Small intestine (tissue), 7 donors: ENCODE results near the gene PARVA. TPM values are rescaled to one million over a fixed set of nuclear protein-coding genes. Genes with fewer than 3 reads are reported as not detected.

Experiments
- DNase-seq, 2 donors: peaks; one replicate each; pipeline versions ENCODE4 v3.0.0 to v3.0.0-alpha.2; 2013
- FAIRE-seq: peaks from 2 replicates; lab custom pipeline; 2012; peaks lifted over from hg19 to GRCh38; lab: Jason Lieb, UNC
- H3K27ac ChIP-seq, 3 donors: one replicate each; pipeline ENCODE4 v1.5.1; 2013; ENCODE audit warnings: low read length in 2 of 3, mild to moderate bottlenecking in 2 of 3, control low read depth in 1 of 3, inconsistent platforms in 1 of 3, low read depth in 1 of 3, moderate library complexity in 1 of 3
- H3K27me3 ChIP-seq, 3 donors: one replicate each; pipeline ENCODE4 v1.6.1; 2013; ENCODE audit warnings: low read length in 3 of 3, inconsistent platforms in 1 of 3; ENCODE audit not compliant: control insufficient read depth in 3 of 3, insufficient read depth in 3 of 3
- H3K36me3 ChIP-seq, 3 donors: one replicate each; pipeline ENCODE4 v1.6.1; 2013; ENCODE audit warnings: low read length in 3 of 3, inconsistent platforms in 1 of 3, low read depth in 1 of 3, mild to moderate bottlenecking in 1 of 3, moderate library complexity in 1 of 3; ENCODE audit not compliant: control insufficient read depth in 3 of 3, insufficient read depth in 2 of 3
- H3K4me1 ChIP-seq, 3 donors: one replicate each; pipeline ENCODE4 v1.6.1; 2013; ENCODE audit warnings: low read length in 2 of 3, inconsistent platforms in 1 of 3, low read depth in 1 of 3, mild to moderate bottlenecking in 1 of 3, moderate library complexity in 1 of 3; ENCODE audit not compliant: control insufficient read depth in 3 of 3, insufficient read depth in 2 of 3
- H3K4me3 ChIP-seq, 3 donors: one replicate each; pipeline ENCODE4 v1.5.1; 2013; ENCODE audit warnings: low read length in 3 of 3, control low read depth in 1 of 3, inconsistent platforms in 1 of 3, low read depth in 1 of 3, mild to moderate bottlenecking in 1 of 3, moderate library complexity in 1 of 3
- H3K9me3 ChIP-seq, 2 donors: one replicate each; pipeline ENCODE4 v1.6.1; 2013; ENCODE audit warnings: low read depth in 1 of 2, low read length in 1 of 2; ENCODE audit not compliant: control insufficient read depth in 2 of 2, insufficient read depth in 1 of 2
- WGBS, 3 donors: extraction: QIAGEN DNeasy Blood & Tissue Kit; methylation state at CpG; one replicate each; pipeline ENCODE4 v1.1.7; 2013; 5-methylcytosine and 5-hydroxymethylcytosine counted together
- polyA plus RNA-seq, 4 donors: library from polyadenylated mRNA; stranded (reverse) in 3 of 4; unstranded in 1 of 4; fragments of 200-250 nt in 3 of 4; fragments of 120-200 nt in 1 of 4; gene quantifications; one replicate each; pipeline versions ENCODE4 v1.2.1 to v1.2.3, GENCODE V29; 2013
- donor health status: healthy with polysubstance abuse.
- donor health status: control.
- donor health status: control.
- donor health status: Bipolar disorder and iron deficiency.
- donor health status: healthy.

PARVA gene
- polyA plus RNA-seq, 4 donors = 6.5 to 22.1 (median 14.7) TPM

- no peaks in the 10 kb centered on the region for H3K36me3 ChIP-seq
- no peak for DNase-seq
Observed at GRCh38 chr11:12465332-12465731, 88.0 kb downstream of the PARVA start.

GRCh38 chr11:12467610-12468009, 90.2 kb downstream of the PARVA start:
- FAIRE-seq = no peak
- Histone ChIP-seq H3K36me3 (no peaks in the 10 kb centered on the region), H3K4me1 (peaks cover 0 to 4% (median 0%) of the 10 kb centered on the region in 3 donors), H3K27ac (no peak overlapping the region), H3K27me3 (no peaks in the 10 kb centered on the region), H3K4me3 (no peak overlapping the region), H3K9me3 (peaks cover 0 to 9% of the 10 kb centered on the region in 2 donors)
- no peak for DNase-seq
- WGBS, 3 donors = 88 to 97% (median 92%) methylated on average over 2 of the region's 2 CpGs

More at GRCh38 chr11:12465332-12465731, 88.0 kb downstream of the PARVA start:
- peaks cover 0 to 11% of the 10 kb centered on the region in 2 donors for H3K9me3 ChIP-seq
- H3K4me3 ChIP-seq = no peak overlapping the region
- peaks cover 0 to 4% (median 0%) of the 10 kb centered on the region in 3 donors for H3K4me1 ChIP-seq
- no peak overlapping the region for H3K27ac ChIP-seq
- FAIRE-seq = no peak
- H3K27me3 ChIP-seq = no peaks in the 10 kb centered on the region
- WGBS, 3 donors = 94 to 100% (median 97%) methylated on average over 2 of the region's 2 CpGs

- no peak overlapping the region for H3K4me3 ChIP-seq
- WGBS, 3 donors = 49 to 74% (median 69%) methylated on average over 3 of the region's 3 CpGs
- FAIRE-seq = no peak
- peaks cover 0 to 4% (median 0%) of the 10 kb centered on the region in 3 donors for H3K4me1 ChIP-seq
- H3K9me3 ChIP-seq = peaks cover 0 to 6% of the 10 kb centered on the region in 2 donors
- DNase-seq = no peak
- H3K36me3 ChIP-seq = peaks cover 0 to 9% (median 0%) of the 10 kb centered on the region in 3 donors
- H3K27me3 ChIP-seq = no peaks in the 10 kb centered on the region
- peak overlapping the region in 1 of 3 donors; percentile 55 for H3K27ac ChIP-seq
Observed at GRCh38 chr11:12469451-12469850, 92.1 kb downstream of the PARVA start.

GRCh38 chr11:12470236-12470635, 92.9 kb downstream of the PARVA start:
- no peak for DNase-seq
- no peak for FAIRE-seq
- Histone ChIP-seq H3K27ac (no peak overlapping the region), H3K36me3 (peaks cover 0 to 15% (median 0%) of the 10 kb centered on the region in 3 donors), H3K4me1 (peaks cover 0 to 4% (median 0%) of the 10 kb centered on the region in 3 donors), H3K9me3 (no peaks in the 10 kb centered on the region), H3K27me3 (no peaks in the 10 kb centered on the region), H3K4me3 (no peak overlapping the region)
- 75 to 88% (median 75%) methylated on average over 2 of the region's 2 CpGs for WGBS, 3 donors

- FAIRE-seq (no peak), DNase-seq (no peak)
- Histone ChIP-seq H3K4me3 (no peak overlapping the region), H3K27ac (no peak overlapping the region), H3K9me3 (no peaks in the 10 kb centered on the region), H3K36me3 (peaks cover 0 to 30% (median 4%) of the 10 kb centered on the region in 3 donors), H3K4me1 (peaks cover 0 to 4% (median 0%) of the 10 kb centered on the region in 3 donors), H3K27me3 (no peaks in the 10 kb centered on the region)
- WGBS, 3 donors = 69 to 79% (median 74%) methylated on average over 7 of the region's 7 CpGs
Observed at GRCh38 chr11:12472401-12473005, 95.1 kb downstream of the PARVA start.

- H3K27ac ChIP-seq = no peak overlapping the region
- FAIRE-seq = no peak
- H3K27me3 ChIP-seq = no peaks in the 10 kb centered on the region
- H3K4me1 ChIP-seq = peaks cover 0 to 4% (median 0%) of the 10 kb centered on the region in 3 donors
- H3K36me3 ChIP-seq = peaks cover 0 to 31% (median 4%) of the 10 kb centered on the region in 3 donors
- H3K4me3 ChIP-seq = no peak overlapping the region
- no peak for DNase-seq
- no peaks in the 10 kb centered on the region for H3K9me3 ChIP-seq
- WGBS, 3 donors = 80 to 89% (median 81%) methylated on average over 9 of the region's 9 CpGs
Observed at GRCh38 chr11:12473381-12473780, 96.0 kb downstream of the PARVA start.

- DNase-seq (no peak), FAIRE-seq (no peak)
- no peak overlapping the region for H3K4me3 ChIP-seq
- no peaks in the 10 kb centered on the region for H3K9me3 ChIP-seq
- H3K4me1 ChIP-seq = peaks cover 0 to 4% (median 0%) of the 10 kb centered on the region in 3 donors
- no peaks in the 10 kb centered on the region for H3K27me3 ChIP-seq
- peaks cover 0 to 37% (median 4%) of the 10 kb centered on the region in 3 donors for H3K36me3 ChIP-seq
- no peak overlapping the region for H3K27ac ChIP-seq
- WGBS, 3 donors = 91 to 94% (median 91%) methylated on average over 7 of the region's 7 CpGs
Observed at GRCh38 chr11:12474871-12475270, 97.5 kb downstream of the PARVA start.

- peaks cover 0 to 51% (median 4%) of the 10 kb centered on the region in 3 donors for H3K36me3 ChIP-seq
- 76 to 81% (median 80%) methylated on average over 4 of the region's 4 CpGs for WGBS, 3 donors
- H3K4me3 ChIP-seq = no peak overlapping the region
- no peaks in the 10 kb centered on the region for H3K4me1 ChIP-seq
- DNase-seq (no peak), FAIRE-seq (no peak)
- no peaks in the 10 kb centered on the region for H3K27me3 ChIP-seq
- H3K27ac ChIP-seq = no peak overlapping the region
- H3K9me3 ChIP-seq = no peaks in the 10 kb centered on the region
Observed at GRCh38 chr11:12478743-12479142, 101.4 kb downstream of the PARVA start.
